CD4-positive, CD25-positive, alpha-beta regulatory T cell (primary cell): ENCODE data around the gene KIF13A. TPM values are rescaled to one million over a fixed set of nuclear protein-coding genes. Genes with fewer than 3 reads are reported as not detected.
"Not testable (repeated sequence)": the region's sequence is repeated elsewhere in the genome, so short reads cannot be mapped to it uniquely, and the experiment has no call there.

Experiments used
- ATAC-seq, 2 donors: fragments of 150-1000 bp; cut with Tn5 transposase; one replicate each; pipeline ENCODE4 v1.10.0; 2021; ENCODE audit warnings: low read depth in 2 of 2, moderate number of reproducible peaks in 2 of 2, moderate library complexity in 1 of 2
- DNase-seq, 3 donors: peaks; one replicate each; pipeline versions ENCODE4 v3.0.0 to v3.0.0-alpha.2; 2012 to 2022; ENCODE audit warnings: mixed read lengths in 1 of 3
- H3K27ac ChIP-seq: one replicate; pipeline ENCODE4 v1.7.0; 2013; ENCODE audit warnings: mild to moderate bottlenecking, low read length; ENCODE audit not compliant: insufficient read depth, poor library complexity, severe bottlenecking
- H3K27me3 ChIP-seq: one replicate; pipeline ENCODE4 v1.7.0; 2013; ENCODE audit warnings: low read length; ENCODE audit not compliant: control insufficient read depth, insufficient read depth
- H3K36me3 ChIP-seq: one replicate; pipeline ENCODE4 v1.7.0; 2013; ENCODE audit warnings: mild to moderate bottlenecking, low read length, moderate library complexity; ENCODE audit not compliant: control insufficient read depth, insufficient read depth
- H3K4me1 ChIP-seq: 2 replicates; pipeline ENCODE4 v1.7.0; 2013; ENCODE audit warnings: mild to moderate bottlenecking, low read length; ENCODE audit not compliant: insufficient read depth, control insufficient read depth, poor library complexity, severe bottlenecking
- H3K4me3 ChIP-seq: one replicate; pipeline ENCODE4 v1.7.0; 2013; ENCODE audit warnings: low read depth, mild to moderate bottlenecking, low read length, moderate library complexity
- H3K9me3 ChIP-seq, 2 experiments: 1 replicate in 1 of 2; 2 replicates in 1 of 2; pipeline ENCODE4 v1.7.0; 2013; ENCODE audit warnings: low read length in 2 of 2, mild to moderate bottlenecking in 1 of 2, moderate library complexity in 1 of 2; ENCODE audit not compliant: control insufficient read depth in 2 of 2
- H3K27ac Mint-ChIP-seq, 3 donors: one replicate each; pipeline ENCODE4 v1.8.0; 2020 to 2022; ENCODE audit warnings: mild to moderate bottlenecking in 3 of 3, mixed read lengths in 3 of 3, moderate library complexity in 2 of 3
- H3K27me3 Mint-ChIP-seq: one replicate; pipeline ENCODE4 v1.8.0; 2022; ENCODE audit warnings: mild to moderate bottlenecking, mixed read lengths
- H3K36me3 Mint-ChIP-seq: one replicate; pipeline ENCODE4 v1.8.0; 2020; ENCODE audit warnings: mixed read lengths
- H3K4me1 Mint-ChIP-seq, 4 donors: one replicate each; pipeline ENCODE4 v1.8.0; 2020 to 2022; ENCODE audit warnings: mixed read lengths in 4 of 4, mild to moderate bottlenecking in 1 of 4
- H3K4me3 Mint-ChIP-seq, 4 donors: one replicate each; pipeline ENCODE4 v1.8.0; 2020 to 2022; ENCODE audit warnings: mild to moderate bottlenecking in 4 of 4, mixed read lengths in 4 of 4, moderate library complexity in 3 of 4
- H3K9me3 Mint-ChIP-seq, 7 donors: one replicate each; pipeline ENCODE4 v1.8.0; 2020 to 2022; ENCODE audit warnings: mixed read lengths in 7 of 7, mild to moderate bottlenecking in 3 of 7, moderate library complexity in 2 of 7
- polyA plus RNA-seq, 4 donors: library from polyadenylated mRNA; unstranded; fragments of 300-500 nt; fragmentation: Illumina TruSeq; gene quantifications; one replicate each; pipeline ENCODE4 v1.2.3, GENCODE V29; 2021
- total RNA-seq: library from RNA; stranded (reverse); gene quantifications from one replicate; pipeline ENCODE4 v1.2.3, GENCODE V29; 2022

Gene KIF13A
- total and polyA plus RNA-seq, 5 donors from 2014 or later, result 0.49 TPM; not detected in 4

GRCh38 chr6:17923401-17923863, 64.0 kb downstream of the KIF13A start:
- H3K27ac ChIP-seq, result no peak overlapping the region
- DNase-seq (no peak), ATAC-seq (no peak)
- Mint-ChIP-seq H3K27me3 (no peaks in the 10 kb centered on the region), H3K9me3 (peaks cover 0 to 4% (median 0%) of the 10 kb centered on the region in 7 donors), H3K27ac (no peak overlapping the region), H3K4me1 (no peaks in the 10 kb centered on the region), H3K36me3 (no peaks in the 10 kb centered on the region), H3K4me3 (no peak overlapping the region)
- H3K4me3 ChIP-seq, result no peak overlapping the region
- H3K27me3 ChIP-seq, result no peaks in the 10 kb centered on the region
- no peaks in the 10 kb centered on the region for H3K4me1 ChIP-seq
- no peaks in the 10 kb centered on the region for H3K9me3 ChIP-seq
- H3K36me3 ChIP-seq, result no peaks in the 10 kb centered on the region

GRCh38 chr6:17921454-17921853, 66.0 kb downstream of the KIF13A start:
- Mint-ChIP-seq H3K9me3 (peaks cover 0 to 4% (median 0%) of the 10 kb centered on the region in 7 donors), H3K4me1 (no peaks in the 10 kb centered on the region), H3K36me3 (no peaks in the 10 kb centered on the region), H3K27ac (no peak overlapping the region), H3K4me3 (no peak overlapping the region), H3K27me3 (peaks cover under 1% of the 10 kb centered on the region)
- no peaks in the 10 kb centered on the region for H3K36me3 ChIP-seq
- no peaks in the 10 kb centered on the region for H3K4me1 ChIP-seq
- no peak overlapping the region for H3K4me3 ChIP-seq
- ATAC-seq (no peak), DNase-seq (no peak)
- H3K9me3 ChIP-seq, result no peaks in the 10 kb centered on the region
- no peaks in the 10 kb centered on the region for H3K27me3 ChIP-seq
- no peak overlapping the region for H3K27ac ChIP-seq

- peaks cover 0 to 4% (median 0%) of the 10 kb centered on the region in 7 donors for H3K9me3 Mint-ChIP-seq
- H3K27ac ChIP-seq, result no peak overlapping the region
- no peaks in the 10 kb centered on the region for H3K4me1 Mint-ChIP-seq
- H3K4me1 ChIP-seq, result no peaks in the 10 kb centered on the region
- no peaks in the 10 kb centered on the region for H3K27me3 ChIP-seq
- no peak overlapping the region for H3K4me3 ChIP-seq
- no peaks in the 10 kb centered on the region for H3K36me3 Mint-ChIP-seq
- peaks cover 4% of the 10 kb centered on the region for H3K27me3 Mint-ChIP-seq
- no peaks in the 10 kb centered on the region for H3K36me3 ChIP-seq
- H3K4me3 Mint-ChIP-seq, result no peak overlapping the region
- no peak for DNase-seq
- H3K9me3 ChIP-seq, result no peaks in the 10 kb centered on the region
- no peak for ATAC-seq
- no peak overlapping the region for H3K27ac Mint-ChIP-seq
Measured at GRCh38 chr6:17919496-17919895, 67.9 kb downstream of the KIF13A start.

GRCh38 chr6:17917837-17918763, 69.3 kb downstream of the KIF13A start:
- peaks cover 0 to 4% (median 0%) of the 10 kb centered on the region in 7 donors for H3K9me3 Mint-ChIP-seq
- Histone ChIP-seq H3K9me3 (no peaks in the 10 kb centered on the region), H3K4me3 (no peak overlapping the region), H3K27ac (no peak overlapping the region), H3K4me1 (no peaks in the 10 kb centered on the region), H3K36me3 (no peaks in the 10 kb centered on the region), H3K27me3 (no peaks in the 10 kb centered on the region)
- H3K4me3 Mint-ChIP-seq, result no peak overlapping the region
- no peaks in the 10 kb centered on the region for H3K4me1 Mint-ChIP-seq
- H3K27me3 Mint-ChIP-seq, result peaks cover 4% of the 10 kb centered on the region
- ATAC-seq, result no peak
- no peak for DNase-seq
- H3K36me3 Mint-ChIP-seq, result no peaks in the 10 kb centered on the region
- no peak overlapping the region for H3K27ac Mint-ChIP-seq

GRCh38 chr6:17914651-17915050, 72.8 kb downstream of the KIF13A start:
- Mint-ChIP-seq H3K27me3 (peaks cover 4% of the 10 kb centered on the region), H3K9me3 (peaks cover 0 to 1% (median 0%) of the 10 kb centered on the region in 7 donors), H3K4me3 (no peak overlapping the region), H3K27ac (no peak overlapping the region), H3K36me3 (no peaks in the 10 kb centered on the region), H3K4me1 (no peaks in the 10 kb centered on the region)
- H3K36me3 ChIP-seq, result no peaks in the 10 kb centered on the region
- no peaks in the 10 kb centered on the region for H3K4me1 ChIP-seq
- no peak for ATAC-seq
- H3K4me3 ChIP-seq, result no peak overlapping the region
- no peak overlapping the region for H3K27ac ChIP-seq
- no peaks in the 10 kb centered on the region for H3K27me3 ChIP-seq
- H3K9me3 ChIP-seq, result no peaks in the 10 kb centered on the region
- DNase-seq, result no peak

- Histone ChIP-seq H3K4me3 (no peak overlapping the region), H3K27ac (no peak overlapping the region), H3K27me3 (no peaks in the 10 kb centered on the region), H3K9me3 (no peaks in the 10 kb centered on the region), H3K36me3 (no peaks in the 10 kb centered on the region), H3K4me1 (no peaks in the 10 kb centered on the region)
- Mint-ChIP-seq H3K9me3 (no peaks in the 10 kb centered on the region), H3K4me3 (no peak overlapping the region), H3K27me3 (peaks cover 9% of the 10 kb centered on the region), H3K4me1 (no peaks in the 10 kb centered on the region), H3K36me3 (no peaks in the 10 kb centered on the region), H3K27ac (no peak overlapping the region)
- DNase-seq (no peak), ATAC-seq (no peak)
Measured at GRCh38 chr6:17912521-17912920, 74.9 kb downstream of the KIF13A start.

GRCh38 chr6:17911656-17912055, 75.8 kb downstream of the KIF13A start:
- H3K27ac Mint-ChIP-seq, H3K9me3 ChIP-seq, H3K9me3 Mint-ChIP-seq, H3K27ac ChIP-seq, H3K4me1 Mint-ChIP-seq, H3K4me3 ChIP-seq, DNase-seq, H3K36me3 Mint-ChIP-seq, H3K4me3 Mint-ChIP-seq, H3K36me3 ChIP-seq, H3K27me3 ChIP-seq, ATAC-seq, H3K4me1 ChIP-seq: not testable (repeated sequence)
- H3K27me3 Mint-ChIP-seq, result peaks cover 13% of the 10 kb centered on the region

GRCh38 chr6:17910189-17910588, 77.2 kb downstream of the KIF13A start:
- Histone ChIP-seq H3K36me3 (no peaks in the 10 kb centered on the region), H3K9me3 (no peaks in the 10 kb centered on the region), H3K4me3 (no peak overlapping the region), H3K27ac (no peak overlapping the region), H3K27me3 (peaks cover 3% of the 10 kb centered on the region), H3K4me1 (no peaks in the 10 kb centered on the region)
- Mint-ChIP-seq H3K27ac (no peak overlapping the region), H3K9me3 (no peaks in the 10 kb centered on the region), H3K4me3 (no peak overlapping the region), H3K27me3 (peaks cover 10% of the 10 kb centered on the region), H3K4me1 (no peaks in the 10 kb centered on the region), H3K36me3 (no peaks in the 10 kb centered on the region)
- DNase-seq, result peak in 1 of 3 donors; percentile 5
- no peak for ATAC-seq
